Breast epithelium (tissue), 3 donors: Measurements from ENCODE around the gene TOP2B.

Experiments
- POLR2A ChIP-seq: fragments of 450-650 bp; IDR thresholded peaks from one replicate; pipeline ENCODE4 v1.6.1; 2016; ENCODE audit warnings: antibody characterized with exemption, mild to moderate bottlenecking, moderate library complexity
- POLR2AphosphoS5 ChIP-seq, 3 donors: sonication (generic); formaldehyde crosslinking; IDR thresholded peaks; one replicate each; pipeline ENCODE4 v1.6.1; 2017; ENCODE audit warnings: antibody characterized with exemption in 3 of 3
- TF ChIP-seq, protein P1 (sequence below), 3 donors: fragments of 450-650 bp; IDR thresholded peaks; one replicate each; pipeline ENCODE4 v1.5.1; 2016 to 2017; ENCODE audit warnings: antibody characterized with exemption in 3 of 3, mild to moderate bottlenecking in 3 of 3, moderate library complexity in 3 of 3

DNA sequence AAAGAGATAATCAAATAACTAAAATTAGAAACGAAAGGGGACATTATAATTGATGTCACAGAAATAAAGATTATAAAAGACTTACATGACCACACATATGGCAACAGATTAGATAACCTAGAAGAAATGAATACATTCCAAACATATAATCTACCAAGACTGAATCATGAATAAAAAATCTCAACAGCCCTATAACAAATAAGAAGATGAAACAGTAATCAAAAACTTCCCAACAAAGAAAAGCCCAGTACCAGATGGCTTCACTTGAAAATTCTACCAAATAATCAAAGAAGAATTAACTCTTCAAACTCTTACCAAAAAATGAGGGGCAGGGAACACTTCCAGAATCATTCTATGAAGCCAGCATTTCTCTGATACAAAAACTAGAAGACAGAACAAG is 11.8 kb downstream of the TOP2B start:
- TF ChIP-seq, protein P1, sequence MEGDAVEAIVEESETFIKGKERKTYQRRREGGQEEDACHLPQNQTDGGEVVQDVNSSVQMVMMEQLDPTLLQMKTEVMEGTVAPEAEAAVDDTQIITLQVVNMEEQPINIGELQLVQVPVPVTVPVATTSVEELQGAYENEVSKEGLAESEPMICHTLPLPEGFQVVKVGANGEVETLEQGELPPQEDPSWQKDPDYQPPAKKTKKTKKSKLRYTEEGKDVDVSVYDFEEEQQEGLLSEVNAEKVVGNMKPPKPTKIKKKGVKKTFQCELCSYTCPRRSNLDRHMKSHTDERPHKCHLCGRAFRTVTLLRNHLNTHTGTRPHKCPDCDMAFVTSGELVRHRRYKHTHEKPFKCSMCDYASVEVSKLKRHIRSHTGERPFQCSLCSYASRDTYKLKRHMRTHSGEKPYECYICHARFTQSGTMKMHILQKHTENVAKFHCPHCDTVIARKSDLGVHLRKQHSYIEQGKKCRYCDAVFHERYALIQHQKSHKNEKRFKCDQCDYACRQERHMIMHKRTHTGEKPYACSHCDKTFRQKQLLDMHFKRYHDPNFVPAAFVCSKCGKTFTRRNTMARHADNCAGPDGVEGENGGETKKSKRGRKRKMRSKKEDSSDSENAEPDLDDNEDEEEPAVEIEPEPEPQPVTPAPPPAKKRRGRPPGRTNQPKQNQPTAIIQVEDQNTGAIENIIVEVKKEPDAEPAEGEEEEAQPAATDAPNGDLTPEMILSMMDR (IDR thresholded peaks at IDR 0.05) = no peak
- TF ChIP-seq POLR2A = no peak
- no peak for TF ChIP-seq POLR2AphosphoS5 (IDR thresholded peaks at IDR 0.05)
